GM12878 (cell line): ENCODE results near the gene DMXL1. TPM values are rescaled to one million over a fixed set of nuclear protein-coding genes. Genes with fewer than 3 reads are reported as not detected.
A peak's percentile ranks its signal among the peaks of the same experiment; 100 is the strongest.

ENCODE experiments used
- ATAC-seq: fragments of 200-7000 bp; cut with Tn5 transposase; 3 replicates; pipeline ENCODE4 v1.9.1; 2020; ENCODE audit warnings: mild to moderate bottlenecking, moderate library complexity
- BruUV-seq: library from RNA; stranded (reverse); fragments of 400-500 nt; replicated peaks from 2 replicates; lab custom pipeline; 2021; lab: Mats Ljungman, UMichigan
- CTCF ChIA-PET: fragments of 300-600 bp; sonication (Branson Sonifier 250); formaldehyde crosslinking; extraction: SDS; loops from one replicate; lab custom pipeline; 2021; ENCODE audit warnings: inconsistent platforms; lab: Yijun Ruan, JAX
- POLR2A ChIA-PET: fragments of 350-600 bp; formaldehyde crosslinking; extraction: SDS; loops from one replicate; lab custom pipeline; 2021; ENCODE audit warnings: inconsistent platforms; lab: Charles Lee
- RAD21 ChIA-PET: fragments of 300-600 bp; sonication (Branson Sonifier 250); formaldehyde crosslinking; loops from one replicate; lab custom pipeline; 2023; ENCODE audit warnings: antibody characterized with exemption; ENCODE audit not compliant: unreplicated experiment; lab: Charles Lee
- SMC1A ChIA-PET: fragments of 300-600 bp; sonication (Branson Sonifier 250); formaldehyde crosslinking; loops from one replicate; lab custom pipeline; 2023; ENCODE audit not compliant: unreplicated experiment, uncharacterized antibody; lab: Charles Lee
- DNase-seq: peaks from one replicate; pipeline ENCODE4 v3.0.0-alpha.2; 2011; ENCODE audit warnings: low read depth, low spot score
- FAIRE-seq: peaks from 3 replicates; lab custom pipeline; 2011; peaks lifted over from hg19 to GRCh38; lab: Jason Lieb, UNC
- H2AFZ ChIP-seq: 2 replicates; pipeline ENCODE4 v1.6.0; 2011; ENCODE audit warnings: low read depth, low read length, control low read depth; ENCODE audit not compliant: control insufficient read depth
- H3K27ac ChIP-seq: 2 replicates; pipeline ENCODE4 v1.5.1; 2011; ENCODE audit warnings: control low read depth; ENCODE audit not compliant: control insufficient read depth, insufficient read depth
- H3K27me3 ChIP-seq, 2 experiments: replicated peaks in 1 of 2; 2 replicates each; pipeline versions ENCODE4 v1.6.0 to v1.6.1; 2011; ENCODE audit warnings: low read length in 1 of 2; ENCODE audit not compliant: control insufficient read depth in 2 of 2, insufficient read depth in 2 of 2
- H3K36me3 ChIP-seq, 2 experiments: 2 replicates each; pipeline ENCODE4 v1.5.1; 2011; ENCODE audit warnings: low read length in 1 of 2; ENCODE audit not compliant: control insufficient read depth in 2 of 2, insufficient read depth in 2 of 2
- H3K4me1 ChIP-seq: 2 replicates; pipeline ENCODE4 v1.6.1; 2011; ENCODE audit warnings: mild to moderate bottlenecking, low read length, moderate library complexity, mixed read lengths; ENCODE audit not compliant: control insufficient read depth, insufficient read depth
- H3K4me2 ChIP-seq: 2 replicates; pipeline ENCODE4 v1.6.0; 2011; ENCODE audit warnings: control low read depth; ENCODE audit not compliant: control insufficient read depth, insufficient read depth
- H3K4me3 ChIP-seq: fragments of 200-600 bp; sonication (generic); 2 replicates; pipeline ENCODE4 v1.5.1; 2016
- H3K79me2 ChIP-seq: 2 replicates; pipeline ENCODE4 v1.6.0; 2011; ENCODE audit warnings: low read length; ENCODE audit not compliant: control insufficient read depth, insufficient read depth
- H3K9ac ChIP-seq: 2 replicates; pipeline ENCODE4 v1.8.0; 2011; ENCODE audit warnings: low read length, control low read depth, mixed read lengths; ENCODE audit not compliant: control insufficient read depth, insufficient read depth
- H3K9me3 ChIP-seq: replicated peaks from 3 replicates; pipeline ENCODE4 v1.5.1; 2011; ENCODE audit warnings: mild to moderate bottlenecking, low read length; ENCODE audit not compliant: control insufficient read depth, insufficient read depth
- H4K20me1 ChIP-seq: 2 replicates; pipeline ENCODE4 v1.6.0; 2011; ENCODE audit not compliant: control insufficient read depth, insufficient read depth
- ASH2L ChIP-seq: fragments of 300-600, 200-600 bp; sonication (generic); IDR thresholded peaks from 2 replicates; pipeline ENCODE4 v1.6.1; 2017; ENCODE audit warnings: low read depth, mild to moderate bottlenecking, borderline replicate concordance
- CBX5 ChIP-seq: sonication (generic); IDR thresholded peaks from 2 replicates; pipeline ENCODE4 v1.6.1; 2016; ENCODE audit warnings: low read depth, moderate library complexity, mild to moderate bottlenecking, inconsistent platforms
- IKZF1 ChIP-seq: fragments of 450-650 bp; conservative IDR thresholded peaks from 2 replicates; pipeline ENCODE4 v1.6.1; 2017; ENCODE audit warnings: antibody characterized with exemption, mild to moderate bottlenecking
- KDM1A ChIP-seq: fragments of 200-600 bp; sonication (generic); IDR thresholded peaks from 2 replicates; pipeline ENCODE4 v1.6.1; 2016; ENCODE audit warnings: borderline replicate concordance
- MYC ChIP-seq: IDR thresholded peaks from 2 replicates; pipeline ENCODE4 v1.6.1; 2011; ENCODE audit warnings: mild to moderate bottlenecking, low read length, moderate library complexity, inconsistent platforms; ENCODE audit not compliant: insufficient read depth, insufficient replicate concordance, insufficient read length, severe bottlenecking
- NRF1 ChIP-seq: conservative IDR thresholded peaks from 2 replicates; pipeline ENCODE4 v1.6.1; 2011; ENCODE audit warnings: mild to moderate bottlenecking, low read depth, low read length, improper control_type of control experiment
- TARDBP ChIP-seq: IDR thresholded peaks from 2 replicates; pipeline ENCODE4 v1.6.1; 2016; ENCODE audit warnings: borderline replicate concordance
- WRNIP1 ChIP-seq: IDR thresholded peaks from 2 replicates; pipeline ENCODE4 v1.6.1; 2011; ENCODE audit warnings: low read depth, low read length, improper control_type of control experiment, borderline replicate concordance
- WGBS: methylation state at CpG from one replicate; pipeline ENCODE4 v1.1.6; 2016; ENCODE audit warnings: low lambda C conversion rate; ENCODE audit not compliant: insufficient replicate concordance, insufficient coverage; ENCODE audit errors: missing lambda C conversion rate; 5-methylcytosine and 5-hydroxymethylcytosine counted together
- in situ Hi-C: fragments of 300-500 bp; cut with MboI; formaldehyde crosslinking; loops from 9 replicates; pipeline ENCODE4 v1.14.3; 2018; ENCODE audit warnings: mixed read lengths
- intact Hi-C: fragments of 100-400 bp; cut with micrococcal nuclease; formaldehyde crosslinking; loops from one replicate; pipeline ENCODE4 v1.14.2; 2022; ENCODE audit not compliant: unreplicated experiment
- polyA plus RNA-seq, 11 experiments: library from polyadenylated mRNA; depleted of rRNA in 4 of 11; unstranded in 6 of 11; stranded (reverse) in 5 of 11; fragments of >200 nt; fragmentation: Nextera tagmentation in 4 of 11; fragmentation: Illumina TruSeq in 1 of 11; extraction: Ambion mirVana in 4 of 11; extraction: Trizol in 1 of 11; gene quantifications; 1 replicate in 1 of 11; 2 replicates in 10 of 11; pipeline versions ENCODE4 v1.2.1 to v1.2.3, GENCODE V29; 2011 to 2016; ENCODE audit warnings: inconsistent platforms in 2 of 11, missing spikeins in 2 of 11, low read depth in 1 of 11
- total RNA-seq, 4 experiments: library from RNA; depleted of rRNA in 3 of 4; stranded (reverse); fragments of >200 nt in 3 of 4; fragmentation: Illumina TruSeq in 1 of 4; extraction: Trizol in 1 of 4; gene quantifications; 2 replicates each; pipeline versions ENCODE4 v1.2.1 to v1.2.3, GENCODE V29; 2013 to 2021
- TF ChIP-seq, protein P1 (sequence below): IDR thresholded peaks from 2 replicates; pipeline ENCODE4 v1.6.1; 2011; ENCODE audit warnings: borderline replicate concordance, low read depth, mild to moderate bottlenecking, moderate library complexity, mixed read lengths, low read length; ENCODE audit not compliant: insufficient read depth; ENCODE audit errors: extremely low read length
- TF ChIP-seq, protein P2 (sequence below): fragments of 450-650 bp; formaldehyde crosslinking; IDR thresholded peaks from 2 replicates; pipeline ENCODE4 v1.4.0; 2020; ENCODE audit warnings: mild to moderate bottlenecking, moderate library complexity

Gene DMXL1
- total and polyA plus RNA-seq, 10 of the 15 experiments (the other 5 are each of a cell fraction or from before 2014, with no cell fraction given), result 9.1 to 67.7 (median 34.1) TPM

DNA sequence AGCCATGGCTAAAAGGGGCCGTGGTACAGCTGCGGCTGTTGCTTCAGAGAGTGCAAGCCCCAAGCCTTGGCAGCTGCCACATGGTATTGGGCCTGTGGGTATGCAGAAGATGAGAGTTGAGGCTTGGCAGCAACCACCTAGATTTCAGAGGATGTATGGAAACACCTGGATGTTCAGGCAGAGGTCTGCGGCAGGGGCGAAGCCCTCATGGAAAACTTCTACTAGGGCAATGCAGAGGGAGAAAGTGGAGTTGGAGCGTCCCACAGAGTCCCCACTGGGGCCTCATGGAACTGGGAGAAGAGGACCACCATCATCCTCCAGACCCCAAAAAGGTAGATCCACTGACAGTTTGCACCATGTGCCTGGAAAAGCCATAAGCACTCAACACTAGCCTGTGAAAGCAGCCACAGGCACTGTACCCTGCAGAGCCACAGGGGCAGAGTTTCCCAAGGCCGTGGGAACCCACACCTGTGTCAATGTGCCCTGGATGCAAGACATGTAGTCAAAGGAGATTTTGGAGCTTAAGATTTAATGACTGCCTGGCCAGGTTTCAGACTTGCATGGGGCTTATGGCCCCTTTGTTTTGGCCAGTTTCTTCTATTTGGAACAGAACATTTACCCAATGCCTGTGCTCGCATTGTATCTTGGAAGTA is 65.9 kb downstream of the DMXL1 start:
- intact Hi-C loops (no loop called here), in situ Hi-C loops (no loop called here)
- H3K36me3 ChIP-seq, result peaks cover 3 to 29% of the 10 kb centered on the region in 2 experiments; a peak in 3 of 4 replicates
- DNase-seq, result no peak
- no peak overlapping the region for H3K4me3 ChIP-seq
- H3K9me3 ChIP-seq, result peaks cover 22% of the 10 kb centered on the region
- H3K4me1 ChIP-seq, result no peaks in the 10 kb centered on the region
- H3K27ac ChIP-seq, result no peak overlapping the region
- ChIA-PET SMC1A (no interaction called here), CTCF (no interaction called here), POLR2A (no interaction called here), RAD21 (no interaction called here)
- BruUV-seq, result no TSS peak
- FAIRE-seq, result no peak
- no peaks in the 10 kb centered on the region for H4K20me1 ChIP-seq
- 96% methylated on average over 7 of the region's 7 CpGs for whole genome bisulfite sequencing
- no peak overlapping the region for H3K4me2 ChIP-seq
- H2AFZ ChIP-seq, result no peak overlapping the region
- no peaks in the 10 kb centered on the region for H3K79me2 ChIP-seq
- no peaks in the 10 kb centered on the region for H3K27me3 ChIP-seq
- H3K9ac ChIP-seq, result no peak overlapping the region
- 0 out of 2 replicates have a peak, but pooled peaks have one; percentile 26 for TF ChIP-seq CBX5
- TF ChIP-seq, protein P1, sequence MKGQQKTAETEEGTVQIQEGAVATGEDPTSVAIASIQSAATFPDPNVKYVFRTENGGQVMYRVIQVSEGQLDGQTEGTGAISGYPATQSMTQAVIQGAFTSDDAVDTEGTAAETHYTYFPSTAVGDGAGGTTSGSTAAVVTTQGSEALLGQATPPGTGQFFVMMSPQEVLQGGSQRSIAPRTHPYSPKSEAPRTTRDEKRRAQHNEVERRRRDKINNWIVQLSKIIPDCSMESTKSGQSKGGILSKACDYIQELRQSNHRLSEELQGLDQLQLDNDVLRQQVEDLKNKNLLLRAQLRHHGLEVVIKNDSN, result no peak
- no peak for ATAC-seq

DNA sequence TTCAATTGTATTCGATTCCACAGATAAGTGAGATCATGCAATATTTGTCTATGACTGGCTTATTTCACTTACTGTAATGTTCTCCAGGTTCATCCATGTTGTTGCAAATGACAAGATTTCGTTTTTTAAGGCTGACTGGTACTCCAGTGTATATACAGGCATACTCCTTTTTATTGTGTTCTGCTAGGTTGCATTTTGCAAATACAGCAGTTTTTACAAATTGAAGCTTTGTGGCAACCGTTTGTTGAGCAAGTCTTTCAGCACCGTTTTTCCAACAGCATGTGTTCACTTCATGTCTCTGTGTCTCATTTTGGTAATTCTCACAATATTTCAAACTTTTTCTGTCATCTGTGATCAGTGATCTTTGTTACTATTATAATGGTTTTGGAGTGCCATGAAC is 82.7 kb downstream of the DMXL1 start:
- Histone ChIP-seq H2AFZ (no peak overlapping the region), H4K20me1 (no peaks in the 10 kb centered on the region), H3K79me2 (no peaks in the 10 kb centered on the region; the same call in 1 of the 2 replicates), H3K27ac (no peak overlapping the region), H3K4me1 (no peaks in the 10 kb centered on the region)
- POLR2A ChIA-PET, result no interaction called here
- RAD21 ChIA-PET, result no interaction called here
- no peak for ATAC-seq
- WGBS, result 97% methylated on average over 4 of the region's 4 CpGs
- no peak for FAIRE-seq
- TF ChIP-seq ASH2L, result no peak
- no peak for TF ChIP-seq WRNIP1
- TF ChIP-seq MYC, result no peak
- TF ChIP-seq TARDBP, result no peak
- no peak for TF ChIP-seq IKZF1
- no peak for TF ChIP-seq NRF1
- TF ChIP-seq KDM1A, result no peak
- TF ChIP-seq, protein P2, sequence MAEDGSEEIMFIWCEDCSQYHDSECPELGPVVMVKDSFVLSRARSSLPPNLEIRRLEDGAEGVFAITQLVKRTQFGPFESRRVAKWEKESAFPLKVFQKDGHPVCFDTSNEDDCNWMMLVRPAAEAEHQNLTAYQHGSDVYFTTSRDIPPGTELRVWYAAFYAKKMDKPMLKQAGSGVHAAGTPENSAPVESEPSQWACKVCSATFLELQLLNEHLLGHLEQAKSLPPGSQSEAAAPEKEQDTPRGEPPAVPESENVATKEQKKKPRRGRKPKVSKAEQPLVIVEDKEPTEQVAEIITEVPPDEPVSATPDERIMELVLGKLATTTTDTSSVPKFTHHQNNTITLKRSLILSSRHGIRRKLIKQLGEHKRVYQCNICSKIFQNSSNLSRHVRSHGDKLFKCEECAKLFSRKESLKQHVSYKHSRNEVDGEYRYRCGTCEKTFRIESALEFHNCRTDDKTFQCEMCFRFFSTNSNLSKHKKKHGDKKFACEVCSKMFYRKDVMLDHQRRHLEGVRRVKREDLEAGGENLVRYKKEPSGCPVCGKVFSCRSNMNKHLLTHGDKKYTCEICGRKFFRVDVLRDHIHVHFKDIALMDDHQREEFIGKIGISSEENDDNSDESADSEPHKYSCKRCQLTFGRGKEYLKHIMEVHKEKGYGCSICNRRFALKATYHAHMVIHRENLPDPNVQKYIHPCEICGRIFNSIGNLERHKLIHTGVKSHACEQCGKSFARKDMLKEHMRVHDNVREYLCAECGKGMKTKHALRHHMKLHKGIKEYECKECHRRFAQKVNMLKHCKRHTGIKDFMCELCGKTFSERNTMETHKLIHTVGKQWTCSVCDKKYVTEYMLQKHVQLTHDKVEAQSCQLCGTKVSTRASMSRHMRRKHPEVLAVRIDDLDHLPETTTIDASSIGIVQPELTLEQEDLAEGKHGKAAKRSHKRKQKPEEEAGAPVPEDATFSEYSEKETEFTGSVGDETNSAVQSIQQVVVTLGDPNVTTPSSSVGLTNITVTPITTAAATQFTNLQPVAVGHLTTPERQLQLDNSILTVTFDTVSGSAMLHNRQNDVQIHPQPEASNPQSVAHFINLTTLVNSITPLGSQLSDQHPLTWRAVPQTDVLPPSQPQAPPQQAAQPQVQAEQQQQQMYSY (CRISPR knock-in tag), result no peak
- TF ChIP-seq, all 136 proteins: peak for 0
- no peak overlapping the region for H3K4me2 ChIP-seq
- ChIA-PET SMC1A (interaction anchor here (1.7 to 1.8 kb wide), 2 partner anchors 86 to 258 kb away, joined by 5 to 6 read pairs; no protein-coding TSS in a partner anchor), CTCF (interaction anchor here (1.0 to 1.2 kb wide), 2 partner anchors 137 to 210 kb away, joined by 3 to 4 read pairs; no protein-coding TSS in a partner anchor)
- no peaks in the 10 kb centered on the region; the same call in none of the 3 replicates for H3K9me3 ChIP-seq
- H3K27me3 ChIP-seq, result no peaks in the 10 kb centered on the region
- no peak overlapping the region for H3K4me3 ChIP-seq
- BruUV-seq, result no TSS peak
- no peak for DNase-seq
- in situ Hi-C loops (no loop called here), intact Hi-C loops (no loop called here)
- H3K9ac ChIP-seq, result no peak overlapping the region
- H3K36me3 ChIP-seq, result peaks cover 2 to 6% of the 10 kb centered on the region in 2 experiments; a peak in 2 of 4 replicates
